SK-N-MC (cell line): Measurements from ENCODE around the gene RAD23A.
A peak's percentile ranks its signal among the peaks of the same experiment; 100 is the strongest.
"Not testable (repeated sequence)": the region's sequence is repeated elsewhere in the genome, so short reads cannot be mapped to it uniquely, and the experiment has no call there.

Experiments
- DNase-seq: peaks from one replicate; pipeline ENCODE4 v3.0.0-alpha.2; 2011; ENCODE audit warnings: low read depth, low spot score
- H3K27ac ChIP-seq: fragments of 200-600 bp; sonication (generic); 2 replicates; pipeline ENCODE4 v1.5.1; 2016; ENCODE audit warnings: mixed run types
- H3K36me3 ChIP-seq: fragments of 200-600 bp; sonication (generic); 2 replicates; pipeline ENCODE4 v1.6.1; 2017; ENCODE audit warnings: antibody characterized with exemption, low read length, mixed read lengths; ENCODE audit not compliant: insufficient read depth
- H3K4me3 ChIP-seq: fragments of 200-600 bp; sonication (generic); 2 replicates; pipeline ENCODE4 v1.5.1; 2016
- H3K9ac ChIP-seq: fragments of 200-600 bp; sonication (generic); 2 replicates; pipeline ENCODE4 v1.8.0; 2017; ENCODE audit warnings: mixed run types, mixed read lengths; ENCODE audit not compliant: insufficient read length
- H3K9me3 ChIP-seq: fragments of 200-600 bp; sonication (generic); 2 replicates; pipeline ENCODE4 v1.6.1; 2017; ENCODE audit warnings: low read depth, mild to moderate bottlenecking, antibody characterized with exemption, low read length, moderate library complexity, mixed read lengths
- EZH2 ChIP-seq: fragments of 200-600 bp; sonication (generic); IDR thresholded peaks from one replicate; pipeline ENCODE4 v1.6.1; 2017; ENCODE audit warnings: antibody characterized with exemption
- FOXP2 ChIP-seq: optimal IDR thresholded peaks from 2 replicates; pipeline ENCODE3; 2011; ENCODE audit warnings: mild to moderate bottlenecking, moderate library complexity; ENCODE audit not compliant: insufficient read depth; ENCODE audit errors: extremely low read length, control extremely low read depth
- POLR2AphosphoS5 ChIP-seq: IDR thresholded peaks from 2 replicates; pipeline ENCODE4 v1.6.1; 2012; ENCODE audit warnings: mild to moderate bottlenecking, low read depth, low read length, borderline replicate concordance

The RAD23A gene

GRCh38 chr19:12944104-12944674, 1.5 kb upstream of the RAD23A start:
- peaks cover 86% of the 10 kb centered on the region for H3K36me3 ChIP-seq
- H3K4me3 ChIP-seq, result no peak overlapping the region
- H3K27ac ChIP-seq, result peak overlapping the region; percentile 87
- no peaks in the 10 kb centered on the region for H3K9me3 ChIP-seq
- TF ChIP-seq FOXP2, result no peak
- TF ChIP-seq EZH2, result no peak
- no peak for TF ChIP-seq POLR2AphosphoS5
- no peak for DNase-seq
- no peak overlapping the region for H3K9ac ChIP-seq

DNA sequence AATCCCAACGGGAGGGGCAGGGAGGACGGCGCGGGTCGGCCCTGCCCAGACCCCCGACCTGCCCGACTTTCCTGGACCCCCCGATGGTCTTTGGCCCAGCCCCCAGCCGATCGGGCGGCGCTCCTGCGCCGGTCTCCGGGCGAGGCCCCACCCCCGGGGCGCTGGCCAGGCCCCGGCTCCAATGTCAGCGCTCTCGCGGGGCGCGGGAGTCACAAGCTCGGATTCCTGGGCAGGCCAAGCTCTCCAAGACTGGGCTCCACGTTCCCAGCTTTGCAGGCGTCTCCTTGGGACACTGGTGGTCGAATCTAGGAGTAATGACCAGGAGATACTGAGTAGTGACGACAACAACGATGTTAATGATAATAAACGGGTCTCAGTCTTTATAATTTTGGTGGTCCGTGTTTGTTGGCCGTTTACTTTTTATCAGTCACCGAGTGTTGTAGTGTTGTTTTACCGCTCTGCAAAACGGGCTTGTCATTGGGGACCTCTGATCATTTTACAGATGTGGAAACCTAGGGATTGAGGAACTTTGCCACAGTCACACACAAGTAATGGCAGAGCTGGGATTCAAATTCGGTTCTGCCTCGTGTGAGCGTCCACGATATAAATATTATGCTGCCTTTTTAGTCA, 545 bp downstream of the RAD23A start:
- Histone ChIP-seq H3K36me3 (peaks cover 86% of the 10 kb centered on the region), H3K27ac (peak overlapping the region; percentile 94), H3K4me3 (peak overlapping the region; percentile 83), H3K9ac (peak overlapping the region; percentile 91), H3K9me3 (no peaks in the 10 kb centered on the region)
- DNase-seq, result no peak
- TF ChIP-seq POLR2AphosphoS5, result no peak
- TF ChIP-seq FOXP2, result no peak
- TF ChIP-seq EZH2, result no peak

GRCh38 chr19:12946731-12947496, 1.3 kb downstream of the RAD23A start:
- DNase-seq, result no peak
- H3K4me3 ChIP-seq, result peak overlapping the region; percentile 83
- H3K36me3 ChIP-seq, result peaks cover 83% of the 10 kb centered on the region
- TF ChIP-seq EZH2 (no peak), FOXP2 (no peak), POLR2AphosphoS5 (no peak; the same call in 1 of the 2 replicates)
- peak overlapping the region; percentile 91 for H3K9ac ChIP-seq
- H3K9me3 ChIP-seq, result no peaks in the 10 kb centered on the region
- peak overlapping the region; percentile 94 for H3K27ac ChIP-seq

DNA sequence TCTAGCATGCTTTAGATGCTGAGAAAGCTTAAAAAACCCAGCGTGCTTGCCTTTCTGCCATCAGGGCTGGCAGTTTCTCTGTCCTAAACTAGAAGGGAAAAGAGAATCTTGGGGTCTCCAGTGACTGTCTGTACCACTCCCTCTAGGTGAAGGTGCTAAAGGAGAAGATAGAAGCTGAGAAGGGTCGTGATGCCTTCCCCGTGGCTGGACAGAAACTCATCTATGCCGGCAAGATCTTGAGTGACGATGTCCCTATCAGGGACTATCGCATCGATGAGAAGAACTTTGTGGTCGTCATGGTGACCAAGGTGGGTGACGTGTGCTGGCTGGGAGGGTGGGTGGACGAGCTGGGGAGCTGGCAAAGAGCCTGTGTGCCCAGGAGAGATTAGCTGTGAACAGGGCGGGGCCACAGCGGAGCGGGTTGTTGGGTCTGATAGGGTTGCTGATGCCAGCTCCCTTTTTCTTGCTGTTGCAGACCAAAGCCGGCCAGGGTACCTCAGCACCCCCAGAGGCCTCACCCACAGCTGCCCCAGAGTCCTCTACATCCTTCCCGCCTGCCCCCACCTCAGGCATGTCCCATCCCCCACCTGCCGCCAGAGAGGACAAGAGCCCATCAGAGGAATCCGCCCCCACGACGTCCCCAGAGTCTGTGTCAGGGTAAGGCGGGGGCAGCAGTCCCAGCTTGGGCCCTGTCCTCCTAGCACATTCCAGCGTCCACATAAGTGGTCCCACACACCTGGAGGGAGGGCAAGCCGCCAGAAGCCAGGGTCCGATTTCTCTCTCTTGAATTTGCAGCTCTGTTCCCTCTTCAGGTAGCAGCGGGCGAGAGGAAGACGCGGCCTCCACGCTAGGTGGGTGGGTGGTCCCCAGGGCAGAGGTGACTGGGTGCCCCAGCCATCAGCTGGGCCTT, 2.3 kb downstream of the RAD23A start:
- Histone ChIP-seq H3K4me3 (0 out of 2 replicates have a peak overlapping the region, but pooled peaks have one; percentile 83), H3K9me3 (no peaks in the 10 kb centered on the region), H3K27ac (peak overlapping the region; percentile 94; the same call in 1 of the 2 replicates), H3K9ac (peak overlapping the region; percentile 91), H3K36me3 (peaks cover 81% of the 10 kb centered on the region)
- no peak for DNase-seq
- no peak for TF ChIP-seq EZH2
- peak; percentile 11; the same call in 1 of the 2 replicates for TF ChIP-seq POLR2AphosphoS5

GRCh38 chr19:12948612-12949362, 3.1 kb downstream of the RAD23A start:
- no peak for TF ChIP-seq FOXP2
- TF ChIP-seq POLR2AphosphoS5, result no peak
- no peak for TF ChIP-seq EZH2
- Histone ChIP-seq H3K9ac (no peak overlapping the region), H3K4me3 (no peak overlapping the region), H3K9me3 (no peaks in the 10 kb centered on the region), H3K36me3 (peaks cover 80% of the 10 kb centered on the region), H3K27ac (no peak overlapping the region)
- DNase-seq, result no peak

GRCh38 chr19:12949363-12950283, 4.0 kb downstream of the RAD23A start:
- no peak for DNase-seq
- H3K36me3 ChIP-seq, result peaks cover 80% of the 10 kb centered on the region
- H3K27ac ChIP-seq, result 0 out of 2 replicates have a peak overlapping the region, but pooled peaks have one; percentile 16
- no peak overlapping the region for H3K9ac ChIP-seq
- TF ChIP-seq EZH2, result no peak
- TF ChIP-seq FOXP2, result no peak
- peak; percentile 15; the same call in 1 of the 2 replicates for TF ChIP-seq POLR2AphosphoS5
- no peak overlapping the region for H3K4me3 ChIP-seq
- no peaks in the 10 kb centered on the region for H3K9me3 ChIP-seq

- not testable (repeated sequence) for H3K9ac ChIP-seq
Measured at GRCh38 chr19:12952050-12952449, 6.4 kb downstream of the RAD23A start.

More at GRCh38 chr19:12952050-12952449, 6.4 kb downstream of the RAD23A start:
- DNase-seq, H3K27ac ChIP-seq, H3K9me3 ChIP-seq, H3K4me3 ChIP-seq: not testable (repeated sequence)
- peaks cover 75% of the 10 kb centered on the region for H3K36me3 ChIP-seq
